ENCODE data around the gene DISP3.
A peak's percentile ranks its signal among the peaks of the same experiment; 100 is the strongest.

The DISP3 gene

DNA sequence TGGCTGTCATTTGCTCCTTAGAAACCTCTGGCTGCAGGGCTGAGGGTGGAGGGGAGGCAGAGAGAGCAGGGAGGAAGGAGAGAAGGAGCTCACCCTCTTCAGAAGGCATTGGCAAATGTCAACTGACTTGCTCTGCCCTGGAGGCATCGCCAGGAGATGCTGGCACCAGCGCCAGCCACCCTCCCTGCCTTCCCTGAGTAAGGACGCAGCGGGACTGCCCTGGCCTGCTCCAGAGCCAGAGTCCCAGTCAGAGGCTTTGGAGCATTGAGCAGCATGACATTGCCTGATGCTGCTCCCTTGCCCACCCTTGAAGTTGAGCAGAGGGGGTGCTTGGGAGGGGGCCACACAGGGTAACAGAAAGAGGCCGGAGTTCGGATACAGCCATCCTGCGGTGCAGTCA is 62.3 kb downstream of the DISP3 start:
- H3K9me3 ChIP-seq (ENCODE audit: low read depth, low read length), result no peaks in the 10 kb centered on the region
- no peak for DNase-seq (ENCODE audit: low read depth, low spot score)
- TF ChIP-seq EZH2 (IDR thresholded peaks at IDR 0.05) (no peak), FOXP2 (optimal IDR thresholded peaks at IDR 0.05; ENCODE audit: control extremely low read depth, extremely low read length, insufficient read depth) (no peak), POLR2AphosphoS5 (IDR thresholded peaks at IDR 0.05; ENCODE audit: borderline replicate concordance, low read depth, low read length) (no peak)
- H3K9ac ChIP-seq (ENCODE audit: insufficient read length), result no peak overlapping the region
- H3K4me3 ChIP-seq, result no peak overlapping the region
- H3K36me3 ChIP-seq (ENCODE audit: insufficient read depth, low read length), result no peaks in the 10 kb centered on the region
- no peak overlapping the region for H3K27ac ChIP-seq

- no peak overlapping the region for H3K4me3 ChIP-seq
- no peaks in the 10 kb centered on the region for H3K36me3 ChIP-seq (ENCODE audit: insufficient read depth, low read length)
- TF ChIP-seq EZH2 (IDR thresholded peaks at IDR 0.05), result no peak
- TF ChIP-seq FOXP2 (optimal IDR thresholded peaks at IDR 0.05; ENCODE audit: control extremely low read depth, extremely low read length, insufficient read depth), result no peak
- no peak for TF ChIP-seq POLR2AphosphoS5 (IDR thresholded peaks at IDR 0.05; ENCODE audit: borderline replicate concordance, low read depth, low read length)
- no peaks in the 10 kb centered on the region for H3K9me3 ChIP-seq (ENCODE audit: low read depth, low read length)
- DNase-seq (ENCODE audit: low read depth, low spot score), result no peak
- no peak overlapping the region for H3K27ac ChIP-seq
- no peak overlapping the region for H3K9ac ChIP-seq (ENCODE audit: insufficient read length)
These were observed 63.0 kb downstream of the DISP3 start for GRCh38 chr1:11541956-11542355.

DNA sequence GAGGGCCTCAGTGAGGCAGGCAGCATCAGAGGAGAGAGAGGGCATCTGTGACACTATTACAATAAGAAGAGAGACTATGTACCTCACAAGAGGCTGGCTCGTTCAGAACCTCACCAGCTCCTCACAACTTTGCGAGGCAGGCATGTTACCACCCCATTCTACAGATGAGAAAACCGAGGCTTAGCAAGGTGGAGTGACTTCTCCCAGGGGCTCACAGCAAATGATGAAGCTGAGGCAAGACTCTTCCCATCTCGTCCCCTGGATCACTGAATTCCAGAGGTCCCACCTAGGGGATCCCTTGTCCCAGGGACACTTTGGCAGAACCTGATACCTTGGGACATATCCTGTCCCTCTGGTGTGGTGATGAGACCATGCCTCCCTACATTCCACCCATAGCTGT is 64.4 kb downstream of the DISP3 start:
- H3K4me3 ChIP-seq, result no peak overlapping the region
- H3K27ac ChIP-seq, result no peak overlapping the region
- H3K9me3 ChIP-seq (ENCODE audit: low read depth, low read length), result no peaks in the 10 kb centered on the region
- H3K9ac ChIP-seq (ENCODE audit: insufficient read length), result no peak overlapping the region
- no peaks in the 10 kb centered on the region for H3K36me3 ChIP-seq (ENCODE audit: insufficient read depth, low read length)
- TF ChIP-seq EZH2 (IDR thresholded peaks at IDR 0.05), result no peak
- TF ChIP-seq POLR2AphosphoS5 (IDR thresholded peaks at IDR 0.05; ENCODE audit: borderline replicate concordance, low read depth, low read length), result no peak
- no peak for TF ChIP-seq FOXP2 (optimal IDR thresholded peaks at IDR 0.05; ENCODE audit: control extremely low read depth, extremely low read length, insufficient read depth)
- no peak for DNase-seq (ENCODE audit: low read depth, low spot score)

GRCh38 chr1:11543796-11544195 is 64.8 kb downstream of the DISP3 start:
- DNase-seq (ENCODE audit: low read depth, low spot score), result no peak
- TF ChIP-seq EZH2 (IDR thresholded peaks at IDR 0.05) (no peak), POLR2AphosphoS5 (IDR thresholded peaks at IDR 0.05; ENCODE audit: borderline replicate concordance, low read depth, low read length) (no peak), FOXP2 (optimal IDR thresholded peaks at IDR 0.05; ENCODE audit: control extremely low read depth, extremely low read length, insufficient read depth) (no peak)
- Histone ChIP-seq H3K4me3 (no peak overlapping the region), H3K9ac (ENCODE audit: insufficient read length) (no peak overlapping the region), H3K36me3 (ENCODE audit: insufficient read depth, low read length) (no peaks in the 10 kb centered on the region), H3K9me3 (ENCODE audit: low read depth, low read length) (no peaks in the 10 kb centered on the region), H3K27ac (no peak overlapping the region)

DNA sequence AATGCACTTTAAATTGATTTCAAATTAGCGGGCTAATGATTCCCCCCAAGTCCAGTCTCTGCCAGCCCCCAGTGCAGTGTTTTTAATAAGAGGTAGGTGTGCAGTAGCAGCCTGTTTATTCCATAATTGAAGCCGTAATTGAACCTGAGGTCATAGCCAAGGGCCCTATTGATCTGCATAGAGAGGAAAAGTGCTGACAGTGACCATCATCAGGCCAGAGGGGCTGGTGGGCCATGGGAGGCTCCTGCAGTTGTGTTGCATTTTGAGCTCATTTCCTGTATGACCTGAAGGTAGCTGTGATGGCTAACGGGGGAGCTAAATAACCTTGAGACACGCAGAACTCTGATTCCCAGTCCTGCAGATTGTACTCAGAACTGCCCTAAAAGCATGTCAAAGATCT is 67.5 kb downstream of the DISP3 start:
- Histone ChIP-seq H3K9me3 (ENCODE audit: low read depth, low read length) (no peaks in the 10 kb centered on the region), H3K36me3 (ENCODE audit: insufficient read depth, low read length) (no peaks in the 10 kb centered on the region), H3K4me3 (no peak overlapping the region), H3K27ac (no peak overlapping the region), H3K9ac (ENCODE audit: insufficient read length) (no peak overlapping the region)
- TF ChIP-seq EZH2 (IDR thresholded peaks at IDR 0.05), result no peak
- TF ChIP-seq POLR2AphosphoS5 (IDR thresholded peaks at IDR 0.05; ENCODE audit: borderline replicate concordance, low read depth, low read length), result no peak
- TF ChIP-seq FOXP2 (optimal IDR thresholded peaks at IDR 0.05; ENCODE audit: control extremely low read depth, extremely low read length, insufficient read depth), result no peak
- DNase-seq (ENCODE audit: low read depth, low spot score), result no peak

DNA sequence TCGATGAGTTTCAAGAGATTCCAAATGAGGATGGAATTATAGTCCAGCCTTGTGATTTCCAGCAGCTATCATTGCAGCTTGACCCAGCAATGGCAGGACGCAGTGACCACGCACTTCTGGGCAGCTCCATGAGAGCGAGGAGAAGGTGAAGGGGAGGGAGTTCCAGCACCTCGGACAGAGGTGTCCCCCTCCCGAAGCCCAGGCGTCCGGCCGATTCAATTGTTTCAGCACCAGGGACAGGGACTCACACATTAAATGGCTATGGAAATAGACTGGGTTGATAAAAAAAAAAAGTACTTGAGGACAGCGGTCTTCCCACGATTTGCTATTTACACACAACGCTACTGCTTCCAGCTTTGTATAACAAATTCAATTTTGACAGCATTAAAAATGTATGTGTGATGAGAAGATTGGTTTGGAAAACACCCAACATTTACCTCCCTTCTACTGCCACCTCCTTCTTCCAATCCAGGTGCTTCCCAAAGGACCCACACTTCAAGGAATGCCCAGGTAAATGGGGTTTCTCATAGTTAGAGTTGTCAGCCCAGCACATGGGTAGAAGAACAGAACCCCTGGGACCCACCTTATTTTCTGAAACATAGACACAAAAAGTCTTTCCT is 71.8 kb downstream of the DISP3 start:
- Histone ChIP-seq H3K27ac (no peak overlapping the region), H3K4me3 (no peak overlapping the region), H3K9me3 (ENCODE audit: low read depth, low read length) (no peaks in the 10 kb centered on the region), H3K9ac (ENCODE audit: insufficient read length) (no peak overlapping the region), H3K36me3 (ENCODE audit: insufficient read depth, low read length) (no peaks in the 10 kb centered on the region)
- DNase-seq (ENCODE audit: low read depth, low spot score), result peak; percentile 42
- TF ChIP-seq POLR2AphosphoS5 (IDR thresholded peaks at IDR 0.05; ENCODE audit: borderline replicate concordance, low read depth, low read length) (no peak), EZH2 (IDR thresholded peaks at IDR 0.05) (no peak), FOXP2 (optimal IDR thresholded peaks at IDR 0.05; ENCODE audit: control extremely low read depth, extremely low read length, insufficient read depth) (no peak)

DNA sequence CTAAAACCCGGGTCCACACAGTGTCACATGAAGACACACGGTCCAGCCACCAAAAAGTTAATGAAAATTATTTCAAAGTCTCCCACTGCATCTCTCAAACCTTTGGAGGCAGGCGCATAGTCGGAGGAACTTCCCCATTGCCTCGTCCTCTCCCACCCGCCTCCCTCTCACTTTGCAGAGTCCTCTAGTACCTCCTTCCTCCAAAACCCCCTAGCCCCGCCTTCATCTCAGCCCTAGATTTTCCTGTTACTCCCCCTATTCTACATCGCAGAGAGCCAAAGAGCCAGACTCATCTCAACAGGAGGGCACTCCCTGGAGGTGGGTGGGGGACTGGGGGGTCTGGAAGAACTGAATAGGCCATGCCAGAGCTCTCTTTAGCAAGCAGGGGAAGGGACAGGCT is 79.3 kb downstream of the DISP3 start:
- DNase-seq (ENCODE audit: low read depth, low spot score), result no peak
- Histone ChIP-seq H3K36me3 (ENCODE audit: insufficient read depth, low read length) (no peaks in the 10 kb centered on the region), H3K9ac (ENCODE audit: insufficient read length) (no peak overlapping the region), H3K27ac (no peak overlapping the region), H3K4me3 (no peak overlapping the region), H3K9me3 (ENCODE audit: low read depth, low read length) (no peaks in the 10 kb centered on the region)
- TF ChIP-seq EZH2 (IDR thresholded peaks at IDR 0.05) (no peak), FOXP2 (optimal IDR thresholded peaks at IDR 0.05; ENCODE audit: control extremely low read depth, extremely low read length, insufficient read depth) (no peak), POLR2AphosphoS5 (IDR thresholded peaks at IDR 0.05; ENCODE audit: borderline replicate concordance, low read depth, low read length) (no peak)

DNA sequence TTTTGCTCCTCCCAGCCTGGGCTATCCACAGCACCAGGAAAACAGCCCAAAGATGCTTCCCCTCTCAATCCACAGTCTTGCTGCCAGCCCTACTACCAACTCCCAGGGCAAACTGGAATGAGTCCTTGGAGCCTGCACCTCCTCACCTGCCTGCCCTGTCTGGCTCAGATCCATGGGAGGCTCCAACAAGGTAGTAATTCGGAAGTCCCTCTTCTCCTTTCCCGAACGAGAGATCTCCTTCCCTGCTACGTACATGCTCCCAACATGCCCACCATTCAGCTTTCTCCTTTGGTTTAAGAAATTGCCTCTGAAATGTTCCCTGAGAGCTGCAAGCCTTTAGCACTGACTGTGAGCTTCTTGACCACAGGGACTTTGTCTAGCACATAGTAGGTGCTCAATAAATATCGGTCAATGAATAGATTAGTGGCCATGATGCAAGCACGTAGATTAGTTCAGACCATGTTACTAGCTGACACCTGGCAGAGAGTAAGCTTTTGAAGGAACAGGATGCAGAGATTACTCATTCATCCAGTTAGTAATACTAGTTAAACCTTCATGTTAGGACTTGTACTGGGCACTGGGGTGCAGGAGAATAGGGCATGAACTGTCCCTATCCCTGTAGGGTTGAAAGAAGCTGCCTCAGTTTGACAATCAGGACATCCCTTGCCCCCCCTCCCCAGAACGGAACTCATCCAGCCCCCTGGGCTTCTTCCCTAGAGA is 80.1 kb downstream of the DISP3 start:
- TF ChIP-seq POLR2AphosphoS5 (IDR thresholded peaks at IDR 0.05; ENCODE audit: borderline replicate concordance, low read depth, low read length) (no peak), FOXP2 (optimal IDR thresholded peaks at IDR 0.05; ENCODE audit: control extremely low read depth, extremely low read length, insufficient read depth) (no peak), EZH2 (IDR thresholded peaks at IDR 0.05) (no peak)
- no peaks in the 10 kb centered on the region for H3K36me3 ChIP-seq (ENCODE audit: insufficient read depth, low read length)
- no peaks in the 10 kb centered on the region for H3K9me3 ChIP-seq (ENCODE audit: low read depth, low read length)
- H3K27ac ChIP-seq, result no peak overlapping the region
- DNase-seq (ENCODE audit: low read depth, low spot score), result no peak
- H3K9ac ChIP-seq (ENCODE audit: insufficient read length), result no peak overlapping the region
- no peak overlapping the region for H3K4me3 ChIP-seq

All from SK-N-MC (cell line).